IMR-90 (cell line): ENCODE results near the gene TRMT1. TPM values are rescaled to one million over a fixed set of nuclear protein-coding genes. Genes with fewer than 3 reads are reported as not detected.

Experiments
- ATAC-seq: fragments of 200-7000 bp; cut with Tn5 transposase; 2 replicates; pipeline ENCODE4 v1.9.1; 2020; ENCODE audit warnings: low read depth, mild to moderate bottlenecking, moderate library complexity
- BruUV-seq: library from RNA; stranded (reverse); fragments of 400-500 nt; replicated peaks from 2 replicates; lab custom pipeline; 2021; lab: Mats Ljungman, UMichigan
- CTCF ChIA-PET: fragments of 300-600 bp; formaldehyde crosslinking; extraction: SDS; loops from one replicate; lab custom pipeline; 2021; ENCODE audit warnings: antibody characterized with exemption; lab: Yijun Ruan, JAX
- POLR2A ChIA-PET: fragments of 300-600 bp; sonication (Branson Sonifier 250); formaldehyde crosslinking; loops from one replicate; lab custom pipeline; 2022; ENCODE audit warnings: antibody characterized with exemption; ENCODE audit not compliant: unreplicated experiment; lab: Charles Lee
- DNase-seq: peaks from one replicate; pipeline ENCODE4 v3.0.0; 2013
- H2AFZ ChIP-seq: replicated peaks from 2 replicates; pipeline ENCODE3; 2013; ENCODE audit warnings: low read length, mild to moderate bottlenecking; ENCODE audit not compliant: poor library complexity
- H2AK5ac ChIP-seq: 2 replicates; pipeline ENCODE4 v1.6.1; 2013; ENCODE audit warnings: low read depth, low read length, inconsistent platforms
- H2AK9ac ChIP-seq: replicated peaks from 2 replicates; pipeline ENCODE3; 2013; ENCODE audit warnings: mild to moderate bottlenecking, low read depth, low read length, moderate library complexity; ENCODE audit not compliant: poor library complexity
- H2BK120ac ChIP-seq: 2 replicates; pipeline ENCODE4 v1.6.1; 2013; ENCODE audit warnings: low read depth, low read length, inconsistent platforms
- H2BK15ac ChIP-seq: 3 replicates; pipeline ENCODE4 v1.6.1; 2013; ENCODE audit warnings: low read depth, low read length, inconsistent platforms
- H2BK20ac ChIP-seq: 2 replicates; pipeline ENCODE4 v1.6.1; 2013; ENCODE audit warnings: low read depth, mild to moderate bottlenecking, inconsistent platforms, low read length, moderate library complexity
- H2BK5ac ChIP-seq: 2 replicates; pipeline ENCODE4 v1.6.1; 2013; ENCODE audit warnings: mild to moderate bottlenecking, low read depth, low read length, inconsistent platforms; ENCODE audit not compliant: poor library complexity, severe bottlenecking
- H3K14ac ChIP-seq: replicated peaks from 2 replicates; pipeline ENCODE4 v1.6.1; 2013; ENCODE audit warnings: low read depth, low read length, inconsistent platforms
- H3K18ac ChIP-seq: 2 replicates; pipeline ENCODE4 v1.6.1; 2013; ENCODE audit warnings: low read depth, low read length, control low read depth
- H3K23ac ChIP-seq: 2 replicates; pipeline ENCODE4 v1.6.1; 2013; ENCODE audit warnings: low read depth, low read length, inconsistent platforms
- H3K27ac ChIP-seq: 2 replicates; pipeline ENCODE4 v1.5.1; 2013; ENCODE audit warnings: mild to moderate bottlenecking, control low read depth, low read length; ENCODE audit not compliant: insufficient read depth
- H3K27me3 ChIP-seq: 2 replicates; pipeline ENCODE4 v1.6.1; 2013; ENCODE audit warnings: low read length; ENCODE audit not compliant: control insufficient read depth, insufficient read depth
- H3K36me3 ChIP-seq: 2 replicates; pipeline ENCODE4 v1.6.1; 2013; ENCODE audit warnings: low read length, mixed read lengths; ENCODE audit not compliant: control insufficient read depth, insufficient read depth
- H3K4ac ChIP-seq: 2 replicates; pipeline ENCODE4 v1.6.1; 2013; ENCODE audit warnings: low read depth, low read length, inconsistent platforms
- H3K4me1 ChIP-seq: 2 replicates; pipeline ENCODE4 v1.6.1; 2013; ENCODE audit warnings: low read length, mixed read lengths; ENCODE audit not compliant: control insufficient read depth, insufficient read depth
- H3K4me2 ChIP-seq: 2 replicates; pipeline ENCODE4 v1.6.1; 2013; ENCODE audit warnings: low read depth, mild to moderate bottlenecking, control low read depth, low read length, moderate library complexity
- H3K4me3 ChIP-seq: 2 replicates; pipeline ENCODE4 v1.5.1; 2013; ENCODE audit warnings: low read depth, mild to moderate bottlenecking, control low read depth, low read length, moderate library complexity; ENCODE audit not compliant: insufficient read depth
- H3K56ac ChIP-seq: 2 replicates; pipeline ENCODE4 v1.6.1; 2013; ENCODE audit warnings: low read length, inconsistent platforms; ENCODE audit not compliant: insufficient read depth; ENCODE audit errors: extremely low read depth
- H3K79me1 ChIP-seq, 2 experiments: 2 replicates each; pipeline ENCODE4 v1.6.1; 2013; ENCODE audit warnings: low read length in 2 of 2, inconsistent platforms in 1 of 2, low read depth in 1 of 2
- H3K9ac ChIP-seq: 2 replicates; pipeline ENCODE4 v1.6.1; 2013; ENCODE audit warnings: low read depth, low read length, control low read depth
- H3K9me1 ChIP-seq: 2 replicates; pipeline ENCODE4 v1.6.1; 2013; ENCODE audit warnings: low read length, inconsistent platforms; ENCODE audit not compliant: insufficient read depth
- H3K9me3 ChIP-seq: 2 replicates; pipeline ENCODE4 v1.6.1; 2013; ENCODE audit warnings: low read length; ENCODE audit not compliant: control insufficient read depth, insufficient read depth
- H4K20me1 ChIP-seq: 2 replicates; pipeline ENCODE4 v1.6.1; 2013; ENCODE audit warnings: low read length, inconsistent platforms; ENCODE audit not compliant: insufficient read depth
- H4K5ac ChIP-seq: 2 replicates; pipeline ENCODE4 v1.6.1; 2013; ENCODE audit warnings: mild to moderate bottlenecking, low read depth, low read length, control low read depth
- H4K8ac ChIP-seq, 2 experiments: 2 replicates each; pipeline ENCODE4 v1.6.1; 2013; ENCODE audit warnings: low read depth in 2 of 2, low read length in 2 of 2, control low read depth in 1 of 2, inconsistent platforms in 1 of 2
- H4K91ac ChIP-seq: 2 replicates; pipeline ENCODE4 v1.6.1; 2013; ENCODE audit warnings: low read depth, low read length, inconsistent platforms; ENCODE audit not compliant: insufficient read depth
- BHLHE40 ChIP-seq: fragments of 150-350 bp; IDR thresholded peaks from 2 replicates; pipeline ENCODE4 v1.6.1; 2016; ENCODE audit warnings: mild to moderate bottlenecking, low read depth, low read length
- CEBPB ChIP-seq: IDR thresholded peaks from 2 replicates; pipeline ENCODE4 v1.6.1; 2012; ENCODE audit warnings: low read depth, low read length, improper control_type of control experiment
- CHD1 ChIP-seq: IDR thresholded peaks from 2 replicates; pipeline ENCODE4 v1.6.1; 2012; ENCODE audit warnings: low read depth, low read length, improper control_type of control experiment
- ELK1 ChIP-seq: fragments of 150-350 bp; IDR thresholded peaks from 2 replicates; pipeline ENCODE4 v1.6.1; 2016; ENCODE audit warnings: low read depth, mild to moderate bottlenecking, low read length, moderate library complexity, borderline replicate concordance
- FOS ChIP-seq: fragments of 150-350 bp; IDR thresholded peaks from 2 replicates; pipeline ENCODE4 v1.6.1; 2016; ENCODE audit warnings: low read depth, low read length
- MAFK ChIP-seq: IDR thresholded peaks from 2 replicates; pipeline ENCODE4 v1.6.1; 2012; ENCODE audit warnings: low read depth, low read length, improper control_type of control experiment
- MAZ ChIP-seq: IDR thresholded peaks from 2 replicates; pipeline ENCODE4 v1.6.1; 2012; ENCODE audit warnings: low read depth, mild to moderate bottlenecking, low read length, improper control_type of control experiment, moderate library complexity, borderline replicate concordance
- MXI1 ChIP-seq: IDR thresholded peaks from 2 replicates; pipeline ENCODE4 v1.6.1; 2012; ENCODE audit warnings: low read depth, mild to moderate bottlenecking, low read length, moderate library complexity, borderline replicate concordance
- NFE2L2 ChIP-seq: fragments of 150-350 bp; IDR thresholded peaks from 2 replicates; pipeline ENCODE4 v1.6.1; 2016; ENCODE audit warnings: low read depth, mild to moderate bottlenecking, low read length
- RAD21 ChIP-seq: IDR thresholded peaks from 2 replicates; pipeline ENCODE4 v1.6.1; 2012; ENCODE audit warnings: low read length, improper control_type of control experiment
- RCOR1 ChIP-seq: IDR thresholded peaks from 2 replicates; pipeline ENCODE4 v1.6.1; 2012; ENCODE audit warnings: mild to moderate bottlenecking, low read length, improper control_type of control experiment; ENCODE audit not compliant: insufficient replicate concordance
- RFX5 ChIP-seq: IDR thresholded peaks from 2 replicates; pipeline ENCODE4 v1.8.0; 2012; ENCODE audit warnings: low read depth, mild to moderate bottlenecking, low read length, moderate library complexity
- USF2 ChIP-seq: fragments of 150-350 bp; IDR thresholded peaks from 2 replicates; pipeline ENCODE4 v1.6.1; 2017; ENCODE audit warnings: mild to moderate bottlenecking, antibody characterized with exemption, low read length, low read depth
- WGBS, 2 experiments: methylation state at CpG; one replicate each; pipeline versions ENCODE4 v1.1.5 to v1.1.7; 2013; ENCODE audit warnings: missing lambda C conversion rate in 2 of 2; ENCODE audit not compliant: insufficient read length in 1 of 2; ENCODE audit errors: extremely low coverage in 2 of 2; 5-methylcytosine and 5-hydroxymethylcytosine counted together
- dilution Hi-C: fragments of 300-500 bp; cut with HindIII; formaldehyde crosslinking; loops from one replicate; pipeline ENCODE4 v1.14.3; 2018; ENCODE audit warnings: low sequenced_read_pairs; ENCODE audit not compliant: unreplicated experiment
- in situ Hi-C: fragments of 300-500 bp; cut with MboI; formaldehyde crosslinking; loops from 3 replicates; pipeline ENCODE4 v1.14.3; 2019; ENCODE audit warnings: low sequenced_read_pairs, inconsistent platforms, mixed read lengths
- intact Hi-C: fragments of 100-400 bp; cut with micrococcal nuclease; formaldehyde crosslinking; loops from 2 replicates; pipeline ENCODE4 v1.10.0; 2022
- polyA plus RNA-seq, 3 experiments: library from polyadenylated mRNA; depleted of rRNA; stranded (reverse); fragments of >200 nt; gene quantifications; 2 replicates each; pipeline ENCODE4 v1.2.3, GENCODE V29; 2012; ENCODE audit warnings: low replicate concordance in 1 of 3
- total RNA-seq: library from RNA; depleted of rRNA; stranded (reverse); fragments of >200 nt; gene quantifications from 2 replicates; pipeline ENCODE4 v1.2.3, GENCODE V29; 2012

The TRMT1 gene
- total and polyA plus RNA-seq, 2 of the 4 experiments (the other 2 are of a cell fraction) = 28.3 to 56.0 TPM

GRCh38 chr19:13057147-13057572, 59.4 kb downstream of the TRMT1 start:
- H2BK5ac ChIP-seq = peak overlapping the region; percentile 100
- peak overlapping the region; percentile 100 for H3K4ac ChIP-seq
- peak overlapping the region; percentile 36 for H3K9ac ChIP-seq
- peak overlapping the region; percentile 87 for H2AK9ac ChIP-seq
- no peak for DNase-seq
- peaks cover 73% of the 10 kb centered on the region for H3K4me1 ChIP-seq
- in situ Hi-C loops (no loop called here), dilution Hi-C loops (no loop called here), intact Hi-C loops (no loop called here)
- H3K36me3 ChIP-seq = peaks cover 9% of the 10 kb centered on the region; the same call in 1 of the 2 replicates
- H4K8ac ChIP-seq = peak overlapping the region; percentile 99 to 100; a peak in 3 of 4 replicates
- H2AK5ac ChIP-seq = peak overlapping the region; percentile 94
- no TSS peak for BruUV-seq
- peak overlapping the region; percentile 100 for H2BK120ac ChIP-seq
- POLR2A ChIA-PET = interaction anchor here (0.5 kb wide), 1 partner anchor 572 kb away, joined by 13 read pairs; no protein-coding TSS in a partner anchor
- peaks cover 6% of the 10 kb centered on the region; the same call in 1 of the 2 replicates for H4K20me1 ChIP-seq
- H2BK15ac ChIP-seq = peak overlapping the region; percentile 18; the same call in 2 of the 3 replicates
- H3K56ac ChIP-seq = no peak overlapping the region; the same call in 1 of the 2 replicates
- H4K91ac ChIP-seq = peak overlapping the region; percentile 100
- peaks cover 42 to 89% of the 10 kb centered on the region in 2 experiments for H3K79me1 ChIP-seq
- H3K23ac ChIP-seq = peak overlapping the region; percentile 32
- CTCF ChIA-PET = interaction anchor here (0.9 to 1.6 kb wide), 2 partner anchors 33 to 37 kb away, joined by 3 to 8 read pairs; no protein-coding TSS in a partner anchor
- H3K4me2 ChIP-seq = peak overlapping the region; percentile 11; the same call in 1 of the 2 replicates
- no peaks in the 10 kb centered on the region for H3K9me3 ChIP-seq
- WGBS, 2 experiments = no CpG with 5 or more reads among the region's 15 CpGs
- no peak overlapping the region for H3K4me3 ChIP-seq
- H3K9me1 ChIP-seq = peaks cover 30% of the 10 kb centered on the region
- H3K18ac ChIP-seq = peak overlapping the region; percentile 26; the same call in 1 of the 2 replicates
- H4K5ac ChIP-seq = peak overlapping the region; percentile 11
- H2AFZ ChIP-seq = peak overlapping the region; percentile 45
- no peak for TF ChIP-seq NFE2L2
- no peak for TF ChIP-seq USF2
- no peak for TF ChIP-seq BHLHE40
- TF ChIP-seq MAZ = no peak
- no peak for TF ChIP-seq RAD21
- no peak for TF ChIP-seq FOS
- no peak for TF ChIP-seq MXI1
- no peak for TF ChIP-seq ELK1
- TF ChIP-seq CEBPB = no peak
- TF ChIP-seq RCOR1 = no peak
- TF ChIP-seq RFX5 = no peak
- no peak for TF ChIP-seq CHD1
- no peak for TF ChIP-seq MAFK
- H3K14ac ChIP-seq = peak overlapping the region; percentile 10; the same call in 1 of the 2 replicates
- no peaks in the 10 kb centered on the region for H3K27me3 ChIP-seq
- H3K27ac ChIP-seq = peak overlapping the region; percentile 100
- ATAC-seq = no peak
- peak overlapping the region; percentile 86 for H2BK20ac ChIP-seq
